CD4-positive, alpha-beta T cell (primary cell): ENCODE data around the gene ROCK2. TPM values are rescaled to one million over a fixed set of nuclear protein-coding genes. Genes with fewer than 3 reads are reported as not detected.
"Not testable (repeated sequence)": the region's sequence is repeated elsewhere in the genome, so short reads cannot be mapped to it uniquely, and the experiment has no call there.

ENCODE experiments used
- ATAC-seq: fragments of 200-7000 bp; cut with Tn5 transposase; one replicate; pipeline ENCODE4 v1.10.0; 2022; ENCODE audit warnings: mild to moderate bottlenecking; ENCODE audit not compliant: poor library complexity
- CTCF ChIA-PET: fragments of 350-600 bp; sonication (Branson Sonifier 250); formaldehyde crosslinking; loops from one replicate; lab custom pipeline; 2021; ENCODE audit warnings: antibody characterized with exemption, inconsistent platforms; lab: Charles Lee
- POLR2A ChIA-PET: fragments of 350-600 bp; sonication (Branson Sonifier 250); formaldehyde crosslinking; loops from one replicate; lab custom pipeline; 2021; ENCODE audit warnings: antibody characterized with exemption, inconsistent platforms; lab: Charles Lee
- DNase-seq, 14 experiments: peaks; one replicate each; pipeline ENCODE4 v3.0.0-alpha.2; 2013 to 2020; ENCODE audit warnings: mixed read lengths in 2 of 14
- H3K27ac ChIP-seq, 2 donors: one replicate each; pipeline versions ENCODE4 v1.5.1 to v1.7.0; 2013; ENCODE audit warnings: low read length in 2 of 2, low read depth in 1 of 2, mild to moderate bottlenecking in 1 of 2
- H3K27me3 ChIP-seq, 2 experiments: 1 replicate in 1 of 2; 2 replicates in 1 of 2; pipeline versions ENCODE4 v1.6.1 to v1.7.0; 2013; ENCODE audit warnings: low read length in 2 of 2, control low read depth in 1 of 2, mild to moderate bottlenecking in 1 of 2, moderate library complexity in 1 of 2; ENCODE audit not compliant: insufficient read depth in 2 of 2, control insufficient read depth in 1 of 2
- H3K36me3 ChIP-seq: one replicate; pipeline ENCODE4 v1.6.1; 2013; ENCODE audit warnings: low read length, control low read depth; ENCODE audit not compliant: insufficient read depth
- H3K4me1 ChIP-seq: one replicate; pipeline ENCODE4 v1.6.1; 2013; ENCODE audit warnings: low read length, control low read depth; ENCODE audit not compliant: insufficient read depth
- H3K4me3 ChIP-seq: one replicate; pipeline ENCODE4 v1.5.1; 2013; ENCODE audit warnings: mild to moderate bottlenecking, low read length, moderate library complexity
- H3K9me3 ChIP-seq, 2 experiments: 1 replicate in 1 of 2; 2 replicates in 1 of 2; pipeline versions ENCODE4 v1.6.1 to v1.7.0; 2013; ENCODE audit warnings: low read length in 2 of 2, mild to moderate bottlenecking in 2 of 2, control low read depth in 1 of 2, moderate library complexity in 1 of 2; ENCODE audit not compliant: control insufficient read depth in 1 of 2, insufficient read depth in 1 of 2
- H3K27ac Mint-ChIP-seq: one replicate; pipeline ENCODE4 v1.8.0; 2020; ENCODE audit warnings: mixed read lengths
- H3K27me3 Mint-ChIP-seq: one replicate; pipeline ENCODE4 v1.8.0; 2021; ENCODE audit warnings: mixed read lengths
- H3K36me3 Mint-ChIP-seq: one replicate; pipeline ENCODE4 v1.8.0; 2021; ENCODE audit warnings: low read depth, mixed read lengths
- H3K4me1 Mint-ChIP-seq: one replicate; pipeline ENCODE4 v1.8.0; 2021; ENCODE audit warnings: low read depth, mixed read lengths
- H3K4me3 Mint-ChIP-seq: one replicate; pipeline ENCODE4 v1.8.0; 2020; ENCODE audit warnings: mild to moderate bottlenecking, mixed read lengths
- H3K9me3 Mint-ChIP-seq: one replicate; pipeline ENCODE4 v1.8.0; 2020; ENCODE audit warnings: mixed read lengths
- intact Hi-C, 2 experiments: fragments of 100-400 bp; cut with DNase I in 1 of 2; cut with micrococcal nuclease in 1 of 2; formaldehyde crosslinking; loops; one replicate each; pipeline versions ENCODE4 v1.15.1 to v1.9.0; 2023 to 2025; cut with DNase I, micrococcal nuclease
- total RNA-seq, 174 experiments: library from RNA in 2 of 174; stranded (reverse) in 2 of 174; gene quantifications; one replicate each; pipeline ENCODE4 v1.2.3 and lab custom pipeline; 2021 to 2026
- TF ChIP-seq, protein P1 (sequence below): fragments of 200-600 bp; IDR thresholded peaks from one replicate; pipeline ENCODE4 v1.8.0; 2022; ENCODE audit warnings: antibody characterized with exemption, mild to moderate bottlenecking

The ROCK2 gene
- total RNA-seq, 2 experiments from 2014 or later = 6.9 to 9.4 TPM

GRCh38 chr2:11330457-11331142 lies 13.8 kb downstream of the ROCK2 start:
- CTCF ChIA-PET = no interaction called here
- Mint-ChIP-seq H3K36me3 (no peaks in the 10 kb centered on the region), H3K27me3 (no peaks in the 10 kb centered on the region), H3K4me3 (no peak overlapping the region), H3K27ac (no peak overlapping the region), H3K9me3 (peaks cover 5% of the 10 kb centered on the region), H3K4me1 (peaks cover 37% of the 10 kb centered on the region)
- no peaks in the 10 kb centered on the region for H3K27me3 ChIP-seq
- intact Hi-C loops = no loop called here
- peaks cover 5% of the 10 kb centered on the region for H3K4me1 ChIP-seq
- H3K9me3 ChIP-seq = no peaks in the 10 kb centered on the region
- POLR2A ChIA-PET = interaction anchor here (0.6 kb wide), 1 partner anchor 15 kb away, joined by 3 read pairs; no protein-coding TSS in a partner anchor
- no peak overlapping the region for H3K27ac ChIP-seq
- ATAC-seq (no peak), DNase-seq (no peak)
- no peak overlapping the region for H3K4me3 ChIP-seq
- TF ChIP-seq, protein P1, sequence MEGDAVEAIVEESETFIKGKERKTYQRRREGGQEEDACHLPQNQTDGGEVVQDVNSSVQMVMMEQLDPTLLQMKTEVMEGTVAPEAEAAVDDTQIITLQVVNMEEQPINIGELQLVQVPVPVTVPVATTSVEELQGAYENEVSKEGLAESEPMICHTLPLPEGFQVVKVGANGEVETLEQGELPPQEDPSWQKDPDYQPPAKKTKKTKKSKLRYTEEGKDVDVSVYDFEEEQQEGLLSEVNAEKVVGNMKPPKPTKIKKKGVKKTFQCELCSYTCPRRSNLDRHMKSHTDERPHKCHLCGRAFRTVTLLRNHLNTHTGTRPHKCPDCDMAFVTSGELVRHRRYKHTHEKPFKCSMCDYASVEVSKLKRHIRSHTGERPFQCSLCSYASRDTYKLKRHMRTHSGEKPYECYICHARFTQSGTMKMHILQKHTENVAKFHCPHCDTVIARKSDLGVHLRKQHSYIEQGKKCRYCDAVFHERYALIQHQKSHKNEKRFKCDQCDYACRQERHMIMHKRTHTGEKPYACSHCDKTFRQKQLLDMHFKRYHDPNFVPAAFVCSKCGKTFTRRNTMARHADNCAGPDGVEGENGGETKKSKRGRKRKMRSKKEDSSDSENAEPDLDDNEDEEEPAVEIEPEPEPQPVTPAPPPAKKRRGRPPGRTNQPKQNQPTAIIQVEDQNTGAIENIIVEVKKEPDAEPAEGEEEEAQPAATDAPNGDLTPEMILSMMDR = no peak
- no peaks in the 10 kb centered on the region for H3K36me3 ChIP-seq

DNA sequence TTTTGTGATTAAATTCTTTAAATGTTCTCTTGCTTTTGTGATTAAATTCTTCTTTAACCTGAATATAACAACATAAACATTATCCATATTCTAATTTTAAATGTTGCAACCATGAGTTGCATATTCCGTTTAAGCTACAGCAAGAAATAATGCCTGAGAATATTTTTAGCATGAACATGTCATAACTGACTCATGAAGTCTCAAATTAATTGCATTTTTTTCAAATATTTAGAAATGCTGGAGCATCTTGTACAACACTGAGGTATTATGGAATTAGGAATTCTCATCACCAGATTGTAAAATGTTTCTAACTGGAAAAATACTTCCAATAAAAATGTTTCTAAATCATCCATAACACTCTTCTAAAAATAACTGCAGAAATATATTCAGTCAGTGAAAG lies 14.7 kb downstream of the ROCK2 start:
- peaks cover 5% of the 10 kb centered on the region for H3K9me3 Mint-ChIP-seq
- H3K27me3 Mint-ChIP-seq = no peaks in the 10 kb centered on the region
- no peaks in the 10 kb centered on the region for H3K27me3 ChIP-seq
- ChIA-PET POLR2A (no interaction called here), CTCF (no interaction called here)
- no peak overlapping the region for H3K27ac Mint-ChIP-seq
- H3K9me3 ChIP-seq = no peaks in the 10 kb centered on the region
- peaks cover 29% of the 10 kb centered on the region for H3K4me1 Mint-ChIP-seq
- H3K4me3 Mint-ChIP-seq = no peak overlapping the region
- H3K4me3 ChIP-seq = no peak overlapping the region
- TF ChIP-seq, protein P1 = no peak
- no peaks in the 10 kb centered on the region for H3K36me3 ChIP-seq
- H3K36me3 Mint-ChIP-seq = no peaks in the 10 kb centered on the region
- DNase-seq (no peak), ATAC-seq (no peak)
- peaks cover 5% of the 10 kb centered on the region for H3K4me1 ChIP-seq
- no peak overlapping the region for H3K27ac ChIP-seq
- intact Hi-C loops = no loop called here

- H3K27me3 ChIP-seq, H3K4me3 ChIP-seq, CTCF ChIA-PET, H3K9me3 Mint-ChIP-seq, H3K4me1 ChIP-seq, H3K27ac ChIP-seq, ATAC-seq, H3K36me3 Mint-ChIP-seq, H3K27ac Mint-ChIP-seq, intact Hi-C loops, H3K27me3 Mint-ChIP-seq, H3K36me3 ChIP-seq, DNase-seq, H3K4me3 Mint-ChIP-seq, H3K9me3 ChIP-seq: not testable (repeated sequence)
- H3K4me1 Mint-ChIP-seq = peaks cover 29% of the 10 kb centered on the region
- POLR2A ChIA-PET = interaction anchor here (0.5 to 1.4 kb wide), 2 partner anchors 16 to 1401 kb away, joined by 3 to 6 read pairs; partner anchors contain the start of gene ROCK2
Observed at GRCh38 chr2:11328522-11328921, 15.9 kb downstream of the ROCK2 start.

- H3K27ac ChIP-seq = no peak overlapping the region
- no peaks in the 10 kb centered on the region for H3K27me3 ChIP-seq
- peaks cover 2% of the 10 kb centered on the region for H3K9me3 Mint-ChIP-seq
- no peaks in the 10 kb centered on the region for H3K27me3 Mint-ChIP-seq
- H3K4me1 Mint-ChIP-seq = peaks cover 27% of the 10 kb centered on the region
- H3K9me3 ChIP-seq = no peaks in the 10 kb centered on the region
- TF ChIP-seq, protein P1 = no peak
- H3K4me1 ChIP-seq = peaks cover 5% of the 10 kb centered on the region
- ATAC-seq = no peak
- H3K27ac Mint-ChIP-seq = no peak overlapping the region
- H3K4me3 ChIP-seq = no peak overlapping the region
- no peaks in the 10 kb centered on the region for H3K36me3 Mint-ChIP-seq
- no peak for DNase-seq
- ChIA-PET CTCF (no interaction called here), POLR2A (interaction anchor here (1.4 kb wide), 1 partner anchor 16 kb away, joined by 6 read pairs; the partner anchor contains the start of gene ROCK2)
- H3K36me3 ChIP-seq = no peaks in the 10 kb centered on the region
- intact Hi-C loops = no loop called here
- H3K4me3 Mint-ChIP-seq = no peak overlapping the region
Observed at GRCh38 chr2:11327871-11328270, 16.6 kb downstream of the ROCK2 start.
